ENCODE measurements around the gene CCDC85A. TPM values are rescaled to one million over a fixed set of nuclear protein-coding genes. Genes with fewer than 3 reads are reported as not detected.

The CCDC85A gene
- total RNA-seq, 3 donors from 2014 or later: not detected

GRCh38 chr2:56208380-56208779 is 24.6 kb downstream of the CCDC85A start:
- peaks cover 3% of the 10 kb centered on the region for H3K9me3 Mint-ChIP-seq
- no peaks in the 10 kb centered on the region for H3K27me3 Mint-ChIP-seq (ENCODE audit: low read depth)
- H3K4me3 Mint-ChIP-seq: no peak overlapping the region
- no peak for ATAC-seq
- H3K4me1 Mint-ChIP-seq (ENCODE audit: low read depth): no peaks in the 10 kb centered on the region
- DNase-seq: no peak
- no peaks in the 10 kb centered on the region for H3K36me3 Mint-ChIP-seq (ENCODE audit: insufficient read depth)

- Mint-ChIP-seq H3K9me3 (peaks cover 3% of the 10 kb centered on the region), H3K27me3 (ENCODE audit: low read depth) (no peaks in the 10 kb centered on the region), H3K4me1 (ENCODE audit: low read depth) (no peaks in the 10 kb centered on the region), H3K4me3 (no peak overlapping the region), H3K36me3 (ENCODE audit: insufficient read depth) (no peaks in the 10 kb centered on the region)
- ATAC-seq (no peak), DNase-seq (no peak)
Measured at GRCh38 chr2:56209701-56210100, 25.9 kb downstream of the CCDC85A start.

- no peaks in the 10 kb centered on the region for H3K4me1 Mint-ChIP-seq (ENCODE audit: low read depth)
- no peak for DNase-seq
- ATAC-seq: no peak
- H3K27me3 Mint-ChIP-seq (ENCODE audit: low read depth): no peaks in the 10 kb centered on the region
- no peaks in the 10 kb centered on the region for H3K36me3 Mint-ChIP-seq (ENCODE audit: insufficient read depth)
- H3K4me3 Mint-ChIP-seq: no peak overlapping the region
- peaks cover 3% of the 10 kb centered on the region for H3K9me3 Mint-ChIP-seq
Measured at GRCh38 chr2:56210291-56210690, 26.5 kb downstream of the CCDC85A start.

GRCh38 chr2:56211048-56211447 is 27.3 kb downstream of the CCDC85A start:
- no peaks in the 10 kb centered on the region for H3K4me1 Mint-ChIP-seq (ENCODE audit: low read depth)
- no peak for DNase-seq
- ATAC-seq: no peak
- H3K27me3 Mint-ChIP-seq (ENCODE audit: low read depth): no peaks in the 10 kb centered on the region
- H3K4me3 Mint-ChIP-seq: no peak overlapping the region
- H3K36me3 Mint-ChIP-seq (ENCODE audit: insufficient read depth): no peaks in the 10 kb centered on the region
- H3K9me3 Mint-ChIP-seq: peaks cover 3% of the 10 kb centered on the region

- no peaks in the 10 kb centered on the region for H3K27me3 Mint-ChIP-seq (ENCODE audit: low read depth)
- no peak for ATAC-seq
Measured at GRCh38 chr2:56215911-56216310, 32.1 kb downstream of the CCDC85A start.

GRCh38 chr2:56217106-56217505 is 33.3 kb downstream of the CCDC85A start:
- DNase-seq: no peak
- ATAC-seq: no peak
- Mint-ChIP-seq H3K4me1 (ENCODE audit: low read depth) (no peaks in the 10 kb centered on the region), H3K36me3 (ENCODE audit: insufficient read depth) (no peaks in the 10 kb centered on the region), H3K27me3 (ENCODE audit: low read depth) (no peaks in the 10 kb centered on the region), H3K9me3 (no peaks in the 10 kb centered on the region), H3K4me3 (no peak overlapping the region)

More at GRCh38 chr2:56215911-56216310, 32.1 kb downstream of the CCDC85A start:
- no peaks in the 10 kb centered on the region for H3K4me1 Mint-ChIP-seq (ENCODE audit: low read depth)
- no peak for DNase-seq
- peaks cover 3% of the 10 kb centered on the region for H3K9me3 Mint-ChIP-seq
- no peak overlapping the region for H3K4me3 Mint-ChIP-seq
- H3K36me3 Mint-ChIP-seq (ENCODE audit: insufficient read depth): no peaks in the 10 kb centered on the region

- H3K4me1 Mint-ChIP-seq (ENCODE audit: low read depth): no peaks in the 10 kb centered on the region
- ATAC-seq (no peak), DNase-seq (no peak)
- no peaks in the 10 kb centered on the region for H3K36me3 Mint-ChIP-seq (ENCODE audit: insufficient read depth)
- no peaks in the 10 kb centered on the region for H3K9me3 Mint-ChIP-seq
- no peak overlapping the region for H3K4me3 Mint-ChIP-seq
- no peaks in the 10 kb centered on the region for H3K27me3 Mint-ChIP-seq (ENCODE audit: low read depth)
Measured at GRCh38 chr2:56222481-56222880, 38.7 kb downstream of the CCDC85A start.

- Mint-ChIP-seq H3K36me3 (ENCODE audit: insufficient read depth) (no peaks in the 10 kb centered on the region), H3K4me1 (ENCODE audit: low read depth) (no peaks in the 10 kb centered on the region), H3K9me3 (no peaks in the 10 kb centered on the region), H3K27me3 (ENCODE audit: low read depth) (no peaks in the 10 kb centered on the region), H3K4me3 (no peak overlapping the region)
- DNase-seq: no peak
- ATAC-seq: no peak
Measured at GRCh38 chr2:56224316-56224715, 40.5 kb downstream of the CCDC85A start.

- H3K4me1 Mint-ChIP-seq (ENCODE audit: low read depth): no peaks in the 10 kb centered on the region
Measured at GRCh38 chr2:56227811-56228210, 44.0 kb downstream of the CCDC85A start.

GRCh38 chr2:56229397-56230060 is 45.7 kb downstream of the CCDC85A start:
- ATAC-seq (no peak), DNase-seq (no peak)
- Mint-ChIP-seq H3K36me3 (ENCODE audit: insufficient read depth) (no peaks in the 10 kb centered on the region), H3K9me3 (peaks cover 4% of the 10 kb centered on the region), H3K4me3 (no peak overlapping the region), H3K27me3 (ENCODE audit: low read depth) (no peaks in the 10 kb centered on the region), H3K4me1 (ENCODE audit: low read depth) (no peaks in the 10 kb centered on the region)

More at GRCh38 chr2:56227811-56228210, 44.0 kb downstream of the CCDC85A start:
- peaks cover 4% of the 10 kb centered on the region for H3K9me3 Mint-ChIP-seq
- DNase-seq: no peak
- H3K36me3 Mint-ChIP-seq (ENCODE audit: insufficient read depth): no peaks in the 10 kb centered on the region
- no peaks in the 10 kb centered on the region for H3K27me3 Mint-ChIP-seq (ENCODE audit: low read depth)
- H3K4me3 Mint-ChIP-seq: no peak overlapping the region
- ATAC-seq: no peak

- H3K4me1 Mint-ChIP-seq (ENCODE audit: low read depth): no peaks in the 10 kb centered on the region
- no peaks in the 10 kb centered on the region for H3K36me3 Mint-ChIP-seq (ENCODE audit: insufficient read depth)
- H3K27me3 Mint-ChIP-seq (ENCODE audit: low read depth): no peaks in the 10 kb centered on the region
- ATAC-seq: no peak
- H3K4me3 Mint-ChIP-seq: no peak overlapping the region
- peaks cover 4% of the 10 kb centered on the region for H3K9me3 Mint-ChIP-seq
- DNase-seq: no peak
Measured at GRCh38 chr2:56230156-56230555, 46.4 kb downstream of the CCDC85A start.

- no peak overlapping the region for H3K4me3 Mint-ChIP-seq
- no peaks in the 10 kb centered on the region for H3K27me3 Mint-ChIP-seq (ENCODE audit: low read depth)
- no peaks in the 10 kb centered on the region for H3K36me3 Mint-ChIP-seq (ENCODE audit: insufficient read depth)
- no peak for ATAC-seq
- no peaks in the 10 kb centered on the region for H3K4me1 Mint-ChIP-seq (ENCODE audit: low read depth)
- peaks cover 7% of the 10 kb centered on the region for H3K9me3 Mint-ChIP-seq
- DNase-seq: no peak
Measured at GRCh38 chr2:56231361-56231760, 47.6 kb downstream of the CCDC85A start.

GRCh38 chr2:56232912-56233311 is 49.1 kb downstream of the CCDC85A start:
- peaks cover 7% of the 10 kb centered on the region for H3K9me3 Mint-ChIP-seq
- no peaks in the 10 kb centered on the region for H3K4me1 Mint-ChIP-seq (ENCODE audit: low read depth)
- no peaks in the 10 kb centered on the region for H3K36me3 Mint-ChIP-seq (ENCODE audit: insufficient read depth)
- DNase-seq (no peak), ATAC-seq (no peak)
- H3K27me3 Mint-ChIP-seq (ENCODE audit: low read depth): no peaks in the 10 kb centered on the region
- H3K4me3 Mint-ChIP-seq: no peak overlapping the region

GRCh38 chr2:56234241-56234640 is 50.5 kb downstream of the CCDC85A start:
- no peak for ATAC-seq
- H3K9me3 Mint-ChIP-seq: peaks cover 7% of the 10 kb centered on the region
- no peak overlapping the region for H3K4me3 Mint-ChIP-seq
- no peaks in the 10 kb centered on the region for H3K27me3 Mint-ChIP-seq (ENCODE audit: low read depth)
- no peaks in the 10 kb centered on the region for H3K36me3 Mint-ChIP-seq (ENCODE audit: insufficient read depth)
- no peak for DNase-seq
- H3K4me1 Mint-ChIP-seq (ENCODE audit: low read depth): no peaks in the 10 kb centered on the region

GRCh38 chr2:56239030-56239429 is 55.2 kb downstream of the CCDC85A start:
- Mint-ChIP-seq H3K4me1 (ENCODE audit: low read depth) (no peaks in the 10 kb centered on the region), H3K9me3 (peaks cover 27% of the 10 kb centered on the region), H3K27me3 (ENCODE audit: low read depth) (no peaks in the 10 kb centered on the region), H3K36me3 (ENCODE audit: insufficient read depth) (no peaks in the 10 kb centered on the region), H3K4me3 (no peak overlapping the region)
- DNase-seq (no peak), ATAC-seq (no peak)

Data from activated T-cell treated with anti-CD3 and anti-CD28 coated beads, Interleukin-2, amount 50 U/mL, for 4 hours (primary cell).